NT2/D1 (cell line): Measurements from ENCODE around the gene KIF1A.

Experiments
- DNase-seq: peaks from one replicate; pipeline ENCODE4 v3.0.0-alpha.2; 2011; ENCODE audit warnings: low read depth, low spot score
- H3K27me3 ChIP-seq: 2 replicates; pipeline ENCODE4 v1.6.0; 2011; ENCODE audit warnings: mild to moderate bottlenecking; ENCODE audit not compliant: insufficient read length, insufficient read depth
- H3K36me3 ChIP-seq: 2 replicates; pipeline ENCODE4 v1.6.1; 2011; ENCODE audit warnings: mild to moderate bottlenecking, low read length, mixed read lengths; ENCODE audit not compliant: insufficient read depth, insufficient read length
- H3K4me1 ChIP-seq: 2 replicates; pipeline ENCODE4 v1.5.1; 2011; ENCODE audit not compliant: insufficient read depth, insufficient read length
- H3K4me3 ChIP-seq: 2 replicates; pipeline ENCODE4 v1.5.1; 2011; ENCODE audit warnings: low read depth; ENCODE audit not compliant: insufficient read length
- H3K9ac ChIP-seq: 2 replicates; pipeline ENCODE4 v1.6.0; 2011; ENCODE audit warnings: low read depth; ENCODE audit not compliant: insufficient read length
- H3K9me3 ChIP-seq: 2 replicates; pipeline ENCODE4 v1.5.1; 2011; ENCODE audit warnings: mild to moderate bottlenecking, low read length; ENCODE audit not compliant: insufficient read depth
- SUZ12 ChIP-seq: IDR thresholded peaks from 2 replicates; pipeline ENCODE4 v1.6.1; 2011; ENCODE audit not compliant: insufficient read length, insufficient read depth; ENCODE audit errors: extremely low read depth
- YY1 ChIP-seq: IDR thresholded peaks from 2 replicates; pipeline ENCODE4 v1.6.1; 2011; ENCODE audit not compliant: insufficient read length, insufficient read depth
- ZNF274 ChIP-seq: IDR thresholded peaks from 2 replicates; pipeline ENCODE4 v1.6.1; 2011; ENCODE audit warnings: mild to moderate bottlenecking, low read depth, low read length

KIF1A gene

DNA sequence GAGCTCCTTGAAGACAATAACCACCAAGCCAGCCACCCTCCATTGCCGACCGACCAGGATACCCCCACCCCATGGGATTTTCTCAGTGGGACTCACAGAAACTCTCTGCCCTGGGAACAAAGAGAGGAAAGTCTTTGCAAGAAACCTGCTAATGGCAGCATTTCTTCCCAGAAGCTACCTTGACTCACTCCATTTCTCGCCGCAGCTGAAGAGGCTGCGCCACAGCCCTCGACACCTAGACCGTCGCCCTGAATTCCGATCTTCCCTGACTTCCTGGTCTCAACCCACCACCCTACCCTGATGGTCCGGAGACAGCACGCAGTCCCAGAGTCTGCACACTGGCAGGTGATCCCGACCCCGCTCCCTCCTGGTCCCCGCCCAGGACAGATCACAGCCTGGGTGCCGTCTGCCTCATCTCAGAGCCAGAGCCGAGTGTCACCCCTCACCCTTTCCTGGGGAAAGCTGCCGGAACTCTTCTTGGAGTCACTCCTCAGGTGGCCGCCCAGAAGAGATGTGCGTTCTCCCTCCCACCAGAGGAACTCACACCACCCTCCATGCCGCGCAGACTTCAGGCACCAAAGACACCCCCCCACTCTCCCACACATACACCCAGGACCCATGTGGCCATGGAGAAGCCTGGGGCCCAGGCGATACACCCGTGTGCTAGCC, 103.8 kb downstream of the KIF1A start:
- no peaks in the 10 kb centered on the region; the same call in 1 of the 2 replicates for H3K9me3 ChIP-seq
- no peaks in the 10 kb centered on the region for H3K27me3 ChIP-seq
- H3K36me3 ChIP-seq: no peaks in the 10 kb centered on the region

GRCh38 chr2:240714747-240715725, 105.0 kb downstream of the KIF1A start:
- Histone ChIP-seq H3K27me3 (no peaks in the 10 kb centered on the region), H3K9ac (no peak overlapping the region)
- no peak for DNase-seq

More for the DNA sequence above, 103.8 kb downstream of the KIF1A start:
- H3K4me3 ChIP-seq: no peak overlapping the region
- DNase-seq: no peak
- TF ChIP-seq YY1: no peak
- TF ChIP-seq SUZ12: no peak
- no peak for TF ChIP-seq ZNF274
- no peak overlapping the region for H3K9ac ChIP-seq
- H3K4me1 ChIP-seq: peaks cover 6% of the 10 kb centered on the region

GRCh38 chr2:240713928-240714746, 105.9 kb downstream of the KIF1A start:
- H3K4me1 ChIP-seq: peaks cover 6% of the 10 kb centered on the region
- no peaks in the 10 kb centered on the region; the same call in 1 of the 2 replicates for H3K9me3 ChIP-seq
- TF ChIP-seq YY1 (no peak), ZNF274 (no peak), SUZ12 (no peak)
- no peak overlapping the region for H3K4me3 ChIP-seq
- H3K27me3 ChIP-seq: no peaks in the 10 kb centered on the region
- DNase-seq: no peak
- no peaks in the 10 kb centered on the region for H3K36me3 ChIP-seq
- no peak overlapping the region for H3K9ac ChIP-seq

More at GRCh38 chr2:240714747-240715725, 105.0 kb downstream of the KIF1A start:
- Histone ChIP-seq H3K36me3 (no peaks in the 10 kb centered on the region), H3K9me3 (no peaks in the 10 kb centered on the region; the same call in 1 of the 2 replicates), H3K4me3 (no peak overlapping the region), H3K4me1 (peaks cover 6% of the 10 kb centered on the region)
- TF ChIP-seq ZNF274 (no peak), SUZ12 (no peak), YY1 (no peak)

GRCh38 chr2:240713071-240713927, 106.7 kb downstream of the KIF1A start:
- no peak overlapping the region for H3K9ac ChIP-seq
- H3K4me1 ChIP-seq: peaks cover 6% of the 10 kb centered on the region
- H3K4me3 ChIP-seq: no peak overlapping the region
- no peak for TF ChIP-seq ZNF274
- TF ChIP-seq SUZ12: no peak
- TF ChIP-seq YY1: no peak
- no peaks in the 10 kb centered on the region; the same call in 1 of the 2 replicates for H3K9me3 ChIP-seq
- no peaks in the 10 kb centered on the region for H3K27me3 ChIP-seq
- DNase-seq: no peak
- H3K36me3 ChIP-seq: no peaks in the 10 kb centered on the region

DNA sequence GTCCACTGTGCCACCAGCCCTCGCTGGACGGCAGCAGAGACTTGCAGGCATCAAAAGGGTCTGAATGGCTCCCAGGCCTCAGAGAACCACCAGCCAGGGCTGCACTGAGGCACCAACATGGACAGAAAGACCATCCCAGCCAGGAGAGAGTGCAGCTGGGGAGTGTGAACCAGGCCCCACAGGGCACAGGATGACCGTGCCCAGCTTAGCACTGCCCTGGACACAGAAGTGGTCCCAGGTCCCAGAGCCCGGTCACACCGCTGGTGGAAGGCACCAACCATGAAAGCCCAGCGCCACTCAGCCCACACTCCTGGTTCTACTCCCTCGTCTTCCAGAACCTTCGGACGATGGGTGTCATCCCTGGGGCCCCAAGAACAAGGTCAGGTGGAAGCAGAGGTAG, 107.9 kb downstream of the KIF1A start:
- peaks cover 6% of the 10 kb centered on the region for H3K4me1 ChIP-seq
- DNase-seq: no peak
- no peak overlapping the region for H3K4me3 ChIP-seq
- no peak overlapping the region for H3K9ac ChIP-seq
- TF ChIP-seq ZNF274 (no peak), SUZ12 (no peak), YY1 (no peak)
- H3K27me3 ChIP-seq: no peaks in the 10 kb centered on the region
- no peaks in the 10 kb centered on the region for H3K9me3 ChIP-seq
- H3K36me3 ChIP-seq: no peaks in the 10 kb centered on the region

- peaks cover 8% of the 10 kb centered on the region for H3K4me1 ChIP-seq
- H3K4me3 ChIP-seq: no peak overlapping the region
- TF ChIP-seq ZNF274: no peak
- TF ChIP-seq SUZ12: no peak
- no peaks in the 10 kb centered on the region for H3K27me3 ChIP-seq
- no peak for DNase-seq
- H3K9me3 ChIP-seq: no peaks in the 10 kb centered on the region
- H3K36me3 ChIP-seq: no peaks in the 10 kb centered on the region
- no peak overlapping the region for H3K9ac ChIP-seq
Measured at GRCh38 chr2:240711701-240712100, 108.3 kb downstream of the KIF1A start.
